Gastroesophageal sphincter (tissue), 3 donors: ENCODE measurements around the gene OR2H1.

Experiments
- POLR2AphosphoS5 ChIP-seq: sonication (generic); formaldehyde crosslinking; IDR thresholded peaks from one replicate; pipeline ENCODE4 v1.6.1; 2017; ENCODE audit warnings: antibody characterized with exemption
- TF ChIP-seq, protein P1 (sequence below), 4 experiments: fragments of 200-600 bp in 2 of 4; fragments of 450-650 bp in 2 of 4; sonication (generic) in 1 of 4; IDR thresholded peaks; one replicate each; pipeline ENCODE4 v1.5.1; 2017 to 2019; ENCODE audit warnings: antibody characterized with exemption in 4 of 4, mild to moderate bottlenecking in 2 of 4, moderate library complexity in 2 of 4

DNA sequence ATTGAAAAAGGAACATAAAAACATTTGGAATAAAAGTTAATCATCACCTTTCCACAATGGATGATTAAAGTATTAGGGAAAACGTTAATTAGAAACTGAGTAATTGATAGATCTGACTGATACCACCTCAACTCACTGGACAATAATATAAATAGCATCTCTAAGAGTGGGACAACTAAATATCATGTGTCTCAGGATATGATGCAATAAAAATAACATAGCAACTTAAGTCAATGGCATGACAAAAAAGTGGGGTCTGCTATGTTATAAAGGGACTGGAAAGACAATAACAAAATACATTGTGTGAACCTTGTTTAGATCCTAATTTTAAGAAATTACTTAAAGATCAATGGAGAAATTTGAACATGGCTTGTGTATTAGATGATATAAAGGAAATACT lies 31.9 kb upstream of the OR2H1 start:
- no peak for TF ChIP-seq POLR2AphosphoS5
- TF ChIP-seq, protein P1, sequence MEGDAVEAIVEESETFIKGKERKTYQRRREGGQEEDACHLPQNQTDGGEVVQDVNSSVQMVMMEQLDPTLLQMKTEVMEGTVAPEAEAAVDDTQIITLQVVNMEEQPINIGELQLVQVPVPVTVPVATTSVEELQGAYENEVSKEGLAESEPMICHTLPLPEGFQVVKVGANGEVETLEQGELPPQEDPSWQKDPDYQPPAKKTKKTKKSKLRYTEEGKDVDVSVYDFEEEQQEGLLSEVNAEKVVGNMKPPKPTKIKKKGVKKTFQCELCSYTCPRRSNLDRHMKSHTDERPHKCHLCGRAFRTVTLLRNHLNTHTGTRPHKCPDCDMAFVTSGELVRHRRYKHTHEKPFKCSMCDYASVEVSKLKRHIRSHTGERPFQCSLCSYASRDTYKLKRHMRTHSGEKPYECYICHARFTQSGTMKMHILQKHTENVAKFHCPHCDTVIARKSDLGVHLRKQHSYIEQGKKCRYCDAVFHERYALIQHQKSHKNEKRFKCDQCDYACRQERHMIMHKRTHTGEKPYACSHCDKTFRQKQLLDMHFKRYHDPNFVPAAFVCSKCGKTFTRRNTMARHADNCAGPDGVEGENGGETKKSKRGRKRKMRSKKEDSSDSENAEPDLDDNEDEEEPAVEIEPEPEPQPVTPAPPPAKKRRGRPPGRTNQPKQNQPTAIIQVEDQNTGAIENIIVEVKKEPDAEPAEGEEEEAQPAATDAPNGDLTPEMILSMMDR (IDR thresholded peaks at IDR 0.05): no peak
